GM18498 (cell line): ENCODE data around the gene C7.
"Not testable (repeated sequence)": the region's sequence is repeated elsewhere in the genome, so short reads cannot be mapped to it uniquely, and the experiment has no call there.

Experiments used
- ATAC-seq: cut with Tn5 transposase; IDR thresholded peaks from one replicate; pipeline ENCODE4 v1.9.1; 2021; ENCODE audit warnings: mild to moderate bottlenecking, moderate library complexity; ENCODE audit not compliant: unreplicated experiment

The C7 gene

GRCh38 chr5:40988746-40989510 is 79.6 kb downstream of the C7 start:
- no peak for ATAC-seq

- ATAC-seq = no peak
These were observed 82.1 kb downstream of the C7 start for GRCh38 chr5:40991168-40991980.

DNA sequence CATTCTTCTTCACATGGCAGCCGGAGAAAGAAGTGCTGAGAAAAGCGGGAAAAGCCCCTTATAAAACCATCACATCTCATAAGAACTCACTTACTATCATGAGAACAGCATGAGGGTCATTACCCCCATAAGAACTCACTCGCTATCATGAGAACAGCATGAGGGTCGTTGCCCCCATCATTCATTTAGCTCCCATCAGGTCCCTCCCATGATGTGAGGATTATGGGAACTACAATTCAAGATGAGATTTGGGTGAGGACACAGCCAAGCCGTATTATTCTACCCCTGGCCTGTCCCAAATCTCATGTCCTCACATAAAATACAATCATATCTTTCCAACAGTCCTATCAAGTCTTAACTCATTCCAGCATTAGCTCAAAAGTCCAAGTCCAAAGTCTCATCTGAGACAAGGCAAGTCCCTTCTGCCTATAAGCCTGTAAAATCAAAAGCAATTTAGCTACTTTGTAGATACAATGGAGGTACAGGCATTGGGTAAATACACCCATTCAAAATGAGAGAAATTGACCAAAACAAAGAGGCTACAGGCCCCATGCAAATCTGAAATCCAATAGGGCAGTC is 82.8 kb downstream of the C7 start:
- no peak for ATAC-seq

DNA sequence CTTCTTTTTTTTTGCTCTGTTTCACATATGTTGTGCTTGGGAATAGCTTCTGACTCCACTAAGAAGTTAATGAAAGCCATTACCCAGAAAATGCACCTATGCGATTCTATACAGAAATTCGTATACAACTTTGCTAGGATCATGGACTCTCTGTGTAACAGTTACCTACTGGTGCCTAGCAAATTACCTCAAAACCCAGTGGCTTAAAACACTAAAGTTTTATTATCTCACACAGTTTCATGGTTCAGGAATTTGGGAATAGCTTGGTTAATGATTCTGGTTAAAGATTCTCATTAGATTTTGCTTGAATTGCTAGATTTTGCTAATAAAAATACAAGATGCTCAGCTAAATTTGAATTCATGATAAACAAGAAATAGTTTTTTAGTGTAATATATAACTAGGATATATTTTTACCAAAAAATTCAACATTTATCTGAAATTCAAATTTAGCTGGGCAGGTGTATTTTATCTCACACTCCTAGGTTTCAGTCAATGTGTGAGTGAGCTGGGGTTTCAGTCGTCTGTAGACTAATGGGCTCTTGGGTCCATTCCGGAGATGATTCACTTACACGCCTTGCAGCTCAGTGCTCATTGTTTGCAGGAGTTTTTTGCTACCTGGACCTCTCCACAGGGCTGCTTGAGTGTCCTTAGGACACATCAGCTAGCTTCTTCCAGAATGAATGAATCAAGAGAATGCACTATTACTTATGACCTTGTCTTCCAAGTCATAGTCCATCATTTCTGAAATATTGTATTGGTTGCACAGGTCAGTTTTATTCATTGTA is 86.7 kb downstream of the C7 start:
- no peak for ATAC-seq

- no peak for ATAC-seq
These were observed 89.8 kb downstream of the C7 start for GRCh38 chr5:40999142-40999541.

DNA sequence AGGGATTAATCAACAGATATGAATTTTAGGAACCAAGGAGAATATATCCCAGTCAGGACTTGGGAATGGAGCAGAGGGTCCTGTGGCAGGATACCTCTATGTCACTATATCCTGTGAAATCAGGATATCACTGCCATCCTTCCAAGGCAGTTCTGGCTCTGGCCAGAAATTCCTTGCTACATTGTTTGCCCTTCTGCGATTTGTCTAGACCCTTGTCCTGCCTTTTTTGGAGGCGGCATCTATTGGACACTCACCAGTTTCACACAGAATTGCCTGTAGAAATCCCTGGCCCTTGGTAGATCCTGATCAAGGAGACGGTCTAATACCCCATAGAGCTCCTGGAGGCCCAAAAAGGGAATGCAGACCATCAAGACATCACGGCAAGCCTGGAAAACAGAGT is 90.7 kb downstream of the C7 start:
- no peak for ATAC-seq

DNA sequence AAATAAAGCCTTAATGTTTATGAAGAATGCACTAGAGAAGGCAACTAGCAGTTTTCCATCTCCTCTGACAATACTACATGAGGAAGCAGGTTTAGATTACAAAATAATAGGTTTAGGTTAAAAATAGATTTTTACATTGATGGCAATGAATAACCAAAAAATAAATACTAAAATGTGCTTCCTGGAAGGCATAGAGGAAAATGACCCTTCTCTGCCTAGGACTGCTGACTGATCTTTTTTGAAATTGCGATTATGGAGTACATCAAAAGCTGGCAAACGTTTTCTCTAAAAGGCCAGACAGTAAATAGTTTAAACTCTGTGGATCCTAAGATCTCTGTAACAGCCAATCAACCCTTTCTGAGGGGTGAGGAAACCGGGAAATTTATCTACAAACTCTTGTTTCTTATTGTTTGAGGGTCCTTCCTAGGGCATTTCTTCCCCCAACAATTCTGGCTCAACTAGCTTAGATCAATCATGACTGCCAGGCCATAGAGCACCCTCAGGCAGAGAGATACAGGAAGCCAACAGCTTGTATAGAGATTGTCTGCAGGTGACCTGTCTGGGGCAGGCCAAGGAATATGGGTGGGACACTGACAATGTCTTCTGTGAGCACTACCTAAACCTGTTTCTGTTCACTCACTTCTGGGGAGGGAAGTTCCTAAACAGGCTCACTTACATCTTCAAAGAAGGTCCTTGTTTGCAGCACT is 94.5 kb downstream of the C7 start:
- ATAC-seq = no peak

GRCh38 chr5:41004931-41005330 is 95.6 kb downstream of the C7 start:
- ATAC-seq = no peak

DNA sequence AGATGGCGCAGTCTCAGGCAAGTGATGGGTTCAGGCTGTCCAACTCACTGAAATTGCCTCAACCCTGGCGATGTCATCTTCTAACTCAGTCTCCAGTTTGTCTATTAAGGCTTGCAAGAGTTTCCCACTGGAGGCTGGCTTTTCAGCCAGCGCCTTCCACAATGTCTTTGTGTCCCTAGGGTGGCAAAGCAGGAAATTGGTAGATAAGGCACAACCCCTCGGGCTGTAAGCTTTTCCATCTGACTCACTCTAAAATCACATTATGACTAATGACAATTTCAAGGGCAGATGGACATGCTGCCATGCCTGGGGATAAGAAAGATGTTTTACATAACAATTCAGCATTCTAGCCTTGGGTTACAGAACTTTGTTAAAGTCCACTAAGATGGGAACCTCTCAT is 99.9 kb downstream of the C7 start:
- no peak for ATAC-seq

DNA sequence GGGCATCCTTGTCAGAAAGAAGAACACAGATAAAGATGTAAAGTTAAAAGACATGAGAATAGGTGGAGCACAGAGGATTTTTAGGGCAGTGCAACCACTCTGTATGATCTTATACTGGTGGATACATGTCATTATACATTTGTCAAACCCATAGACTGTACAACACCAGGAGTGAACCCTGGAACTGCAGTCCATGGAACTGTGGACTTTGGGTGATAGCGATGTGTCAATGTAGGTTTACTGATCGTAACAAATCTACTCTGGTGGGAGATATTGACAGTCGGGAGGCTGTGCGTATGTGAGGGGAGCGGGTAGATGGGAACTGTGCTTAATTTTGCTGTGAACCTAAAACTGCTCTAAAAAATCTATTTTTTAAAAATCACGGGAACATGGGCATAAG is 101.3 kb downstream of the C7 start:
- no peak for ATAC-seq

GRCh38 chr5:41012318-41012717 is 103.0 kb downstream of the C7 start:
- no peak for ATAC-seq

DNA sequence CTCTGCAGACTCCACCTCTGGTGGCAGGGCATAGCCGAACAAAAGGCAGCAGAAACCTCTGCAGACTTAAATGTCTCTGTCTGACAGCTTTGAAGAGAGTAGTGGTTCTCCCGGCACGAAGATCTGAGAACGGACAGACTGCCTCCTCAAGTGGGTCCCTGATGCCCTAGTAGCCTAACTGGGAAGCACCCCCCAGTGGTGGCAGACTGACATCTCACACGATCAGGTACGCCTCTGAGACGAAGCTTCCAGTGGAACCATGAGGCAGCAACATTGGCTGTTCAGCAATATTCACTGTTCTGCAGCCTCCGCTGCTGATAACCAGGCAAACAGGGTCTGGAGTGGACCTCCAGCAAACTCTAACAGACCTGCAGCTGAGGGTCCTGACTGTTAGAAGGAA is 113.3 kb downstream of the C7 start:
- ATAC-seq = not testable (repeated sequence)
